ENCODE measurements around the gene RGS10.
"Not testable (repeated sequence)": the region's sequence is repeated elsewhere in the genome, so short reads cannot be mapped to it uniquely, and the experiment has no call there.

RGS10 gene

DNA sequence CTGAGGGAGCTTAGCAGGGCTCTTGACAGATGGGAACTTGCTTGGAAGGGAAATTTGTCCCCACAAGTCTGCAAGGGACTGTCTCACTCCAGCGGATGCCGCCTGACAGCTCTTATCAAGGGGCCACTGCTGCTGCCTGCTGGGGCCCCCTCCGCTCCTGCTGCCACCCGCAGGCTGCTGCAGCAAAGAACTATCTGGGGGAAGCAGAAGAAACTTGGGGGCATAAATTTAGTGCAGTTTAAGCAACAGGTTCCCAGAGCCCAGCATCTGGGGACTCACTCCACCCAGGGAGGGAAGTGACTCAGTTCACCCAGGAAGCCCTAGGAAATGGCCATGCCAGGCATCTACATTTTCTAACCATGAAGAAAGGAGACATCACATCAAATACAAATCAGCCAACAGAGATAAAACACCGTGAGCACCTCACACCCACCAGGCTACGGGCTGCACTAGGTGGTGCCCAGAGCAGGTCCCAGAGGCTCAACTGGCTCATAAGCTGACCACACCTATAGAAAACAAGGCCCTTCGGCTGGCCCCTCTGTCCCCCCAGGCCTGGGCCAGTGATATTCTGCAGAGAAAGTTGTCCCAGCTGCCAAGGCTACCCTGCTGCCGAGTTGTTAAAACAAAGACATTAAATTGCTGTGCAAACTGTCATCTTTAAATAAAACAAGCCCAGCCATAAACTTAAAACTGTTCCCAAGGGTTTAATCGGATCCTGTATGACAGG lies 3.7 kb downstream of the RGS10 start:
- no peak for DNase-seq

GRCh38 chr10:119537953-119538630 lies 4.4 kb downstream of the RGS10 start:
- DNase-seq = no peak

DNA sequence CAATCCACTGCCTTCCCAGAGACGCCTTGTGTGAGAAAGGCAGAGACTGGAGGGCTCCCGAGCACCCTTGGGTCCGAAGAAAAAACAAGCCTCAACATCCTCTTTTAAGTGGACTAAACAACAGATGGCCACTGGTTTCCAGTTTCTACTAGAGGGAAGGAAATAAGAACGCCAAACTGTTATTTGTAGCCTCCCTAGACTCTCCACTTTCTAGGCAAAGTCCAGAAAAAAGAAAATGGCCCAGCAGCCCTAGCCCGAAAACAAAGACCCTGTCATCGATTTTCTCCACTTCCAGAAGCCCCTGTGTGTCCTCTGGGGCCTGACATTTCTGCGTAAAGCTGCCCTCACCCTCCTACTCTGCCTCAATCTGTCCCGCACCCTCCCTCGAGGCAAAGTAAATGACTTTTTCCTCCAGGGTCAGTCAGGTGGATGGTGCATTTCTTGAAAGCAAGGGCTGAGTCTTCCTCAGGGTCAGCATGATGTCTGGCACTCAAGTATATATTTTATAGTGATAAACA lies 6.0 kb downstream of the RGS10 start:
- DNase-seq = no peak

DNA sequence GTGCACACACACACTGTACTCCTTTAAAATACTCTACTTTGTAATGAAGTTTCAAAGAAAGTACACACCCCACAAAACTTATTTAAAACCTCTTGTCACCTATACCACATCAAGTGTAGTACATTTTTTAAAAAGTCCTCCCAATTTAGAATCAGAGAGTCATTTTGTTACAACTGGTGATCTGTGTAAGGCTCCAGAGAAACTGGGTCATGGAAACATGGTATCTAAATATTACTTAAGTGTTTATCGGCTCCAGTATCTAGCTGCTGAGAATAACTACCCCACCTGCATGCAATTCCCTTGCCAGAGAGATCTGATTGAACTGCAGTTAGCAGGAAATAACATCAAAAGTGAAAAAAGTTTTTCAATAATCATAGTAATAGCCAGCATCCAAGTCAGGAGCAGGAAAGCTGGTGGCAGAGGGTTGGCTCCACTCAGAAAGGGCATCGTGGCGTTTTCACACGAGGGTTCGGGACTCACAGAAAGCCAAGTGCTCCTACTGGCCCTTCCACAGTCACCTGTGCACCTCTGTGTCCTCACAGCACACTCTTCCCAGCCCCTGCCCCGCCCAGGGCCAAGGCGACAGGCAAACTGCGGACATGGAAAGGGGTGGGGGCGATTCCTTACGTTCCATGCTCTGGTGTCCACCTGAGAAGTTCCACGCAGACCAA lies 6.5 kb downstream of the RGS10 start:
- no peak for DNase-seq

DNA sequence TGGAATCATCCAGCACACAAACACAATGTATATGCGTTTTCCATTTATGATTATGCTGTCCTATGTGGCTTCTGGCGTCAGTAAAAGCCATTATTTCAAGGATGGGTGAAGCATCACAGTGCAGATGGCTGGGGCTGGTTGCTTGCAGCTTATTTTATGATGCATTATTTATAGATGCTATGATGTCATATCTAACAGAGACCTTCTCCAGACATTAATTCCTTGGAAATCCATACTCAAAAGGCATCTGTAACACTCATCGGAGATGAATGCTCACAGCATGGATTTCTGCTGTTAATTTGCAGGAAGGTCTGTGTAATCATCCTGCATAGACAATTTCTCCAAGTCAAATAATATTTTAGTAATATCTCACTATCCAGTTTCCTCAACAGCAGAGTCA lies 7.2 kb downstream of the RGS10 start:
- DNase-seq = no peak

DNA sequence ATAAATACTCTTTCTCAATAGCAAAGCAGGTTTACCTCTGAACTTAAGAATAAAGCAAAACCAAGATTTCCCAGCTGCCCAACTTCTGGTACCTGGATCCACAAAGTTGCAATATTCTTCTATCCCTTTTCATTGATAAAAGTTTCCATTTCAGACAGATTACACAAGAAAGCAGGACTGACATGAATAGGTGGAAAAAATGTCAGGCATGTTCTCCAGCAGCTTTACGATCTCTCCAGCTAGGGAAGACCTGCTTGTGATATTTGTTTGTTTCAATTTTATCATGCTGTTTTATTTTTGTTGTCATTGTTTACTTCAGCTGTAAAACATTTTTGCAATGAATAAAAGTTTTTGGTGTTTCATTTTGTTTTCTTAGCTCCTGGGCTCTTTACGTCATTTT lies 9.0 kb downstream of the RGS10 start:
- no peak for DNase-seq

GRCh38 chr10:119532791-119533190 lies 9.7 kb downstream of the RGS10 start:
- not testable (repeated sequence) for DNase-seq

DNA sequence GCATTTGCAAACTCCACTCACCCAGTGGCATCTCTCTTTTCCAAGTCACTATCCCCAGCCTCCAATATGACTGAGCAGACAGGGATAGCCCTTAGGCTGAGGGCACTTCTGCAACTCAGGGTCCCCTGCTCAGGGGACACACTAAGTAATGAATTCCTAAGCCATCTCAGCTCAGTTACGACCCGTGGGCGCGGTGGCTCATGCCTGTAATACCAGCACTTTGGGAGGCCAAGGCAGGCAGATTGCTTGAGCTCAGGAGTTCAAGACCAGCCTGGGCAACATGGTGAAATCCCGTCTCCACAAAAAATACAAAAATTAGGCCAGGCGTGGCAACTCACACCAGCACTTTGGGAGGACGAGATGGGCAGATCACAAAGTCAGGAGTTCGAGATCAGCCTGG lies 10.3 kb downstream of the RGS10 start:
- not testable (repeated sequence) for DNase-seq

DNA sequence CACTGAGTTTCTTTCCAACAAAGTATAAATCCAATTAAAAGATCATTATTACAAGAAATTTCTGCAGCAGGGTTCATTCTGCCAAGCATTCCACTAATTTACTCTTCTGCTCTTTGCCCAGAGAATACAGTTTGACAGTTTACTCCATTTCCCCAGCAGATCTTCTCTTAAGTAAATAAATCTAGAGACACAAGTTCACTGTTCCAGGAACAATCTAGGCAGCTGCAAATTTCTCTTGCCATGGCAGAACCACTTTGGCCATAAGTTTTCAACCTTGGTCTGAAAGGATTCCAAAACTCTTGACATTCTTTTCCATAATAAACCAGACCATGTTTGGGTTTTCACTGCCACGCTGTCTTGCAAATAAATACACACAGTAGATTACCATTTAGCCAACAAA lies 11.5 kb downstream of the RGS10 start:
- DNase-seq = no peak

DNA sequence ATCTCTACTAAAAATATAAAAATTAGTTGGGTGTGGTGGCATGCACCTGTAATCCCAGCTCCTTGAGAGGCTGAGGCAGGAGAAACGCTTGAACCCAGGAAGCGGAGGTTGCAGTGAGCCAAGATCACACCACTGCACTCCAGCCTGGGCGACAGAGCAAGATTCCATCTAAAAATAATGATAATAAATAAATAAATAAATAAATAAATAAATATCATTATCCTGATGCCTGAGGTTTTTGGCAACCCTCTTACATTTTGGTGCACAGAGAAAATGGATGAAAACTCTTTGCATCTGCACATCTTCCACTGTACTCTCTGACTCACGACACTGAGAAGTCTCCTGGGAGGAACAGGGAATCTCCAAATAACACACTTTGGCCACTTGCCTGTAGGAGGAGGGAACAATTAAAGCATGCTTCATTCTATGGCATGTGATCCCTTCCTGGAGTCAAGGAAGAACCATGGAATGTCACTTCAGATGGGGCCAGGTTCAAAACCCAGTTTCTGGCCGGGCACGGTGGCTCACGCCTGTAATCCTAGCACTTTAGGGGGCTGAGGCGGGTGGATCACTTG lies 13.8 kb downstream of the RGS10 start:
- not testable (repeated sequence) for DNase-seq

DNA sequence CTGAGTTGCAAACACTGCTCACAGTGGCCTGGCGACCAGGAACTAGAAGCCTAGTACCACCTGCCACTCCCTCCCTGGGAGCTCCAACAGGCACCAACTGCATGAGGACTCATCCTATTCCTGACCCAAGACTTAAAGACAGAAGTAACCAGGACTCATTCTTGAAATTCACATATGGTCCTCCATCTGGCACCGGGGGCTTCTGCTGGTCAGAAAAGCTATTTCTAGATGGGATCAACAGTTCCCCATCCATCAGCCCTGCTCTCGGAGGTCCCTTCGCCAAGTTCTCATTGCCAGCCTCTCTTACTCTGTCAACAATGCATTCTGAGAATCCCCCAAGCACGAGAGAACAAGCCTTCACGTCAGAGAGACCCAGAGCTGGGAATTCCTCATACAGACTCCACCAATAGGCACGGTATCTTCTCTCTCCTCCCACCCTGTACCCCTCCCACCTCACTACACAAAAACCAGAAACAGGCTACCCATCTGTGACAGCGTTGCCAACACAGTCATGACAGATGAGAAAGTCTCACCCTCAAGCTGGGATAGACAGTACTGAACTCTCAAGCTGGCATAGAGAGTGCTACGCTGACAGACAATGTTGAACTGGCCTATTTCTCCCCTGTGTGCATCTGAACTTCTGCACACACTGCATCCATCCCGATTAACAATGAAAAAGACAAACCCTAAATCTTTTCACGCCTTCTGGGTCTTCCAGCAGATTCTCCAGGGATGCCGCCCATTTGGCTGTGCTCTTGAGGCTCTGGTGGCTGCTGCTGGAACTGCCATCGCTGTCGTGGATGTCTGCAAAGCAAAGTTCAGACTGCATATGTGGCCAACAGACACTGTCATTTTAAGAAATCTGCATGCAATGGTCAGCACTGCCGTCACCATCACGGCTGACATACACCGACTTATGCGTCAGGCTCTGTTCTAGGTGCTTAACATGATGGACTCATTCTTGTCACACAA lies 15.6 kb downstream of the RGS10 start:
- no peak for DNase-seq

GRCh38 chr10:119526149-119526548 lies 16.4 kb downstream of the RGS10 start:
- DNase-seq = no peak

DNA sequence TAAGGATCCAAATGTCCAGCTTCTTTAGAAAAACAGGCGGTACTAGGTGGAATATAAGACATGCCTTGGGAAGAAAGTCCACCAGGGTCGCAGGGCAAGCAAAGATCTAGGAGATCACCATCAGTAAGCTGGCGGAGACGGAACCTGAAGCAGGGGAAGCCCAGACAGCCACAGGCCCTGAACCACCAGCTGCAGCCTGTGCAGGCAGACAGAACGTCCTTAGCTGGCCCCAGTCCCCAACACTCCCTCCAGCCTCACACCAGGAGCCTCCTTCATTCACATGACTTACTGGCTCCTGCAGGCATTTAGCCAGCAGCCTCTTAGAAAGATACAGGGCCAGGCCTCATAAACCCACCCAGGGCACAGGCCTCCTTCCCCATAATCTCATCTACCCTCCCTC lies 17.4 kb downstream of the RGS10 start:
- no peak for DNase-seq

DNA sequence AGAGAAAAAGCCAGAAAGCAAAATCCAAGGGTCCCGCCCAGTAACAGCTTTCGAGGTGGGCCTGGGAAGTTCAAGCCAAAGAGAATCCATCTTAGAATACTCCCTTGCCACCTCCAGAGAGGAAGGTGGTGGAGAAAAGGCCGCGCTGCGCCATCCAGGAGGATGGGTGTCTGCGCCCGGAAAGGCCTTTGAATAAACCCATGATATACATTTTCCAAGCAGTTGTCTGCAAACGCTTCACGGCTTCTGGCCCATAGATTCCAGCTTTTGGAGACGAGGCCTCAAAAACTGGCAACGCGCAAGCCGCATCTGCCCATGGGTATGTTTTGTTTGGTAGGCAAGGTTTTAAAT lies 17.8 kb downstream of the RGS10 start:
- DNase-seq = no peak

GRCh38 chr10:119523895-119524719 lies 18.4 kb downstream of the RGS10 start:
- no peak for DNase-seq

DNA sequence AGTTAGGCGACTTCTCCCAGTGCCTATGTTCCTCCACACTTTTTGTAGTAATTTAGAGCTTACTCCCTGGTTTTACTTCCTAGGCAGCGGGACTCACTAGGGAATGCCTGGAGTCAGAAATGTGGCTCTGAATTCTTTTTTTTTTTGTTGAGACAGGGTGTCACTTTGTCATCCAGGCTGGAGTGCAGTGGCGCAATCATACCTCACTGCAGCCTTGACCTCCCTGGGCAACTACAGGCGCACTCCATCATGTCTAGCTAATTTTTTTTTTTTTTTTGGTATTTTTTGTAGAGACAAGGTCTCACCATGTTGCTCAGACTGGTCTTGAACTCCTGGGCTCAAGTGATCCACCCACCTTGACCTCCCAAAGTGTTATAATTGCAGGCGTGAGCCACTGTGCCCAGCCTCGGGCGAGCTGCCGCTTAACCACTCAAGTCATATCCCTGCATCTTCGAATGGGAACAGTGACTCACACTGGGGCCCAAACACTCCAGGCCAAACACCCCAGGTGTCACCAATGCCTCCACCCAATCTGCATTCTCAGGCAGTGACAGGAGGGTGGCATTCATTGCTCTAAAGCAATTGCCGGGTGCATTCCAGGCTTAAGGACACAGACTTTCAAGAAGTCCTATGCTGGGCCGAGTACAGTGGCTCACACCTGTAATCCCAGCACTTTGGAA lies 19.6 kb downstream of the RGS10 start:
- DNase-seq = no peak

- no peak for DNase-seq
These were observed 20.9 kb downstream of the RGS10 start for GRCh38 chr10:119521443-119522204.

DNA sequence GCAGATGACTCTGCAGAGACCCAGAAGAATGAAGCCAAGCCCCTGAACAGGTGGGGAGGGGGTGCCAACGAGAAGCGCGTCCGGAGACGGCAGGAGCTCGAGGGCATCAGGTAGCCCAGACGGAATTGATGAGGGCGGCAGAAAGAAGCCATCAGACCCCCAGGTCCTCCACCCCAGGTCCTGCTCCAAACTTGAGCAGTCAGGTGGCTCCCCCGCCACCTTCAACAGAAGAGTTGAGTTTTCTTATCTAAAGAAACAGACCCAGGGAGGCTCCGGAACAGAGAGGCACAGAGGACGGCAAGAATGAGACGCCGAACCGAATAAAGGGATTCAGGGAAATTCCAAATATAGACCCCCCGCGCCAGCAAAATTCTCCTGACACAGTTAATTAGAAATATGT lies 22.2 kb downstream of the RGS10 start:
- no peak for DNase-seq

DNA sequence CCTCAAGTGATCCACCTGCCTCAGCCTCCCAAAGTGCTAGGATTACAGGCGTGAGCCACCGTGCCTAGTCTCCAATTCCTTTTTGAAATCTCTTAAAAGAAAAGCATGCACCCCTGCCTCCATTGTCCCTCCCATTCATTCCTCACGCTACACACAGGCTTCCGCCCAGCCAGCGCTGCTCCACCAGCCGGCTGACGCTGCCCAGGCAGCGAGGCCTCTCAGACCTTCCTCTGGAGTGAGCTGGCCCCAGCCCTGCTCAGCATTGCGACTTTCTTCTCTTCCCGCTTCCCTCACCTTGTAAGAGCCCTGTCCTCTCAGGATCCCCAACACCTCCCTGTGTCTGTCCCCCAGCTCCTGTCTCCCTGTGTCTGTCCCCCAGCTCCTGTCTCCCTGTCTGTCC lies 23.6 kb downstream of the RGS10 start:
- DNase-seq = no peak

DNA sequence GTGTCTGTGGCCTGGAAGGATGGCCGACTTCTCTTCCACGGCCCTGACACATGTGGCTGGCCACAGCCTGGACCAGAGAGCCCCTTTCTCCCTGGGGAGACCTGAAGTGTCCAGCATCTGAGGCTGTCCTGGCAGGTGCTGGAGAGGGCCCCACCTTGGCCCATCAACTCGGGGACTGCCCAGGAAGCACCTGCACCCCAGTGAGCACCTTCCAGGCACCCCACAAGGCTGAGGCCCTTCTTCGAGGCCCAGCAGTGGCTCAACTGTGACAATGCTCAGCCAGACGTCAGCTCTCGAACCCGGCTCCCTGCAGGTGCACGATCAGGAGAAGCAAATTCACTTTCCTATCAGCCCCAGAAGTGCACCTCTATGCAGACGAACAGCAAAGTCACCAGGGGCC lies 24.3 kb downstream of the RGS10 start:
- no peak for DNase-seq

All from NCI-H2081 treated with DMSO at 0.1 percent for 48 hours (cell line).